Measurements from ENCODE around the gene MED31.

DNA sequence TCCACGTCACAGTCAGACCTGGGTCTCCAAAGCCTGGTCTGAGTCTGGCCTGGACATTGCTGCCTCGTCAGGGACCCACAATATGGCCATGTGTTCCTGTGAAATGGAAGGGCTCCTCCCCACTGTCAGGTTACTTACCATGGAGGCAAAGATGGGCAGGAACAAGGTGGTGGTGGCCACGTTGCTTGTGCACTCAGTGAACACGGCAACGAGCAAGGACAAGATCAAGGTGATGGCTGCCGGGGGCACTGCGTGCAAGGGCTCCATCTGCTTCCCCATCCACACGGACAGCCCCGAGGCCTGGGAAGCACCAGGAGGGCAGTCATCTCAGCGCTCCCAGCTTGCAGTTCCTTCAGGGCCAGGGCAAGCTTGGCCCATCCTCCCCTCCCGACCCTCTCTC lies 39.2 kb upstream of the MED31 start:
- TF ChIP-seq, protein P1, sequence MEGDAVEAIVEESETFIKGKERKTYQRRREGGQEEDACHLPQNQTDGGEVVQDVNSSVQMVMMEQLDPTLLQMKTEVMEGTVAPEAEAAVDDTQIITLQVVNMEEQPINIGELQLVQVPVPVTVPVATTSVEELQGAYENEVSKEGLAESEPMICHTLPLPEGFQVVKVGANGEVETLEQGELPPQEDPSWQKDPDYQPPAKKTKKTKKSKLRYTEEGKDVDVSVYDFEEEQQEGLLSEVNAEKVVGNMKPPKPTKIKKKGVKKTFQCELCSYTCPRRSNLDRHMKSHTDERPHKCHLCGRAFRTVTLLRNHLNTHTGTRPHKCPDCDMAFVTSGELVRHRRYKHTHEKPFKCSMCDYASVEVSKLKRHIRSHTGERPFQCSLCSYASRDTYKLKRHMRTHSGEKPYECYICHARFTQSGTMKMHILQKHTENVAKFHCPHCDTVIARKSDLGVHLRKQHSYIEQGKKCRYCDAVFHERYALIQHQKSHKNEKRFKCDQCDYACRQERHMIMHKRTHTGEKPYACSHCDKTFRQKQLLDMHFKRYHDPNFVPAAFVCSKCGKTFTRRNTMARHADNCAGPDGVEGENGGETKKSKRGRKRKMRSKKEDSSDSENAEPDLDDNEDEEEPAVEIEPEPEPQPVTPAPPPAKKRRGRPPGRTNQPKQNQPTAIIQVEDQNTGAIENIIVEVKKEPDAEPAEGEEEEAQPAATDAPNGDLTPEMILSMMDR (IDR thresholded peaks at IDR 0.05), result no peak
- no peak for TF ChIP-seq POLR2A (IDR thresholded peaks at IDR 0.05)
